ENCODE data around the gene COPS7A.

DNA sequence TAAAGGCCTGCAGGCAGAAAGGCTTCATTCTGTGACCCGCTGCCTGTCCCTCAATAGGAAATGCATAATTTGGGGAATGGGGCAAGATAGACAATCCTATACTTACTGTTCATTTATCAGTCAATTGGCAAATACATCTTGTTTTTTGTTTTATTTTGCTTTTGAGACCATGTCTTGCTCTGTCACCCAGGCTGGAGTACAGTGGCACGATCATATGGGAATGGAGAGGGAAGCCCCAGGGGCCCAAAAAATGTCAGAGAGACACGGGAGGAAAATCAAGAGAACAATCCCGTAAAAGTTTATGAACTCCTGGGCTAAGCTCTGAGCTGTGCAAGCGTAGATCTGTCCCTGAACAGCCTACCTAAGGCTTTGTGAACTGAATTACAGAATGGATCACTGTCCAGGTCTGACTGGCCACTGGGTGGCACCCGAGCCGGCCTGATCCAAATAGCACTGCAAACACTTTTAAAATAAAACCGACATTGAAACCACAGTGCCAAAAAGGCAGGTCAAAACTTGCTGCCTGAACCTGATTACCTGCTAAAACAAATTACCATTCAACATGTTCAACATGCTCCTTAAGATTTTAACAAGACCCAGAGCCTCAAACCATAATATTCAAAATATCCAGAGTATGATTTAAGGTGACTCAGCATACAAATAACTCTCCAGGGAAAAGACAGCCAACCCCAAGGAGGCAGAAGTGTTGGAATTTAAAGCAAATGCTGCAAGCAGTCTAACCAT is 11.8 kb downstream of the COPS7A start:
- TF ChIP-seq YY1 (IDR thresholded peaks at IDR 0.05; ENCODE audit: insufficient read depth, insufficient read length) (no peak), SUZ12 (IDR thresholded peaks at IDR 0.05; ENCODE audit: extremely low read depth, insufficient read depth, insufficient read length) (no peak)
